GM12872 (cell line): Measurements from ENCODE around the gene STK32C.

Source experiments
- TF ChIP-seq, protein P1 (sequence below): IDR thresholded peaks from 3 replicates; pipeline ENCODE4 v1.5.1; 2011; ENCODE audit warnings: low read depth, mild to moderate bottlenecking, low read length, moderate library complexity; ENCODE audit not compliant: insufficient read depth

Gene STK32C

DNA sequence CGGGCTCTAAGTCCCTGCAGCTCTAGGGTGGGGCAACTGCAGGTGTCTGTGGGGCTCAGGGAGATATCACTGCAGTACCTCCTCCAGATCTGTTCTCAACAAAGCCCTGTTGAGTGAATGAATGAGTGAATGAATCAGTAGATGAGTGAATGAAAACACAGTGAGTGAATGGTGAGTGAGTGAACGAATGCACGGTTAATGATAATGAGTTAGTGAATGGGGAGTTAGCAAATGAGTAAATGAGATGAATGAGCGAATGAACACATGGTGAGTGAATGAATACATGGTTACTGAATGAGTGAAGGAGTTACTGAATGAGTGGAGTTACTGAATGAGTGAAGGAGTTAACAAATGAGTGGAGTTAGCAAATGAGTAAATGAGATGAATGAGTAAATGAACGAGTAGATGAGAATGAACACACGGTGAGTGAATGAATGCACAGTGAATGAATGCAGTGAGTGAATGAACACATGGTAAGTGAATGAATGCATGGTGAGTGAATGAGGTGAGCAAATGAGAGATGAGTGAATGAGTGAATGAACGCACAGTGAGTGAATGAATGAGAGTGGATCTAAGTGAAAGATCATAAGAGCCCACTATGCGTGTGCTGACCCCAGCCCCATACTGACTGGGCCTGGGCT is 34.3 kb downstream of the STK32C start:
- TF ChIP-seq, protein P1, sequence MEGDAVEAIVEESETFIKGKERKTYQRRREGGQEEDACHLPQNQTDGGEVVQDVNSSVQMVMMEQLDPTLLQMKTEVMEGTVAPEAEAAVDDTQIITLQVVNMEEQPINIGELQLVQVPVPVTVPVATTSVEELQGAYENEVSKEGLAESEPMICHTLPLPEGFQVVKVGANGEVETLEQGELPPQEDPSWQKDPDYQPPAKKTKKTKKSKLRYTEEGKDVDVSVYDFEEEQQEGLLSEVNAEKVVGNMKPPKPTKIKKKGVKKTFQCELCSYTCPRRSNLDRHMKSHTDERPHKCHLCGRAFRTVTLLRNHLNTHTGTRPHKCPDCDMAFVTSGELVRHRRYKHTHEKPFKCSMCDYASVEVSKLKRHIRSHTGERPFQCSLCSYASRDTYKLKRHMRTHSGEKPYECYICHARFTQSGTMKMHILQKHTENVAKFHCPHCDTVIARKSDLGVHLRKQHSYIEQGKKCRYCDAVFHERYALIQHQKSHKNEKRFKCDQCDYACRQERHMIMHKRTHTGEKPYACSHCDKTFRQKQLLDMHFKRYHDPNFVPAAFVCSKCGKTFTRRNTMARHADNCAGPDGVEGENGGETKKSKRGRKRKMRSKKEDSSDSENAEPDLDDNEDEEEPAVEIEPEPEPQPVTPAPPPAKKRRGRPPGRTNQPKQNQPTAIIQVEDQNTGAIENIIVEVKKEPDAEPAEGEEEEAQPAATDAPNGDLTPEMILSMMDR: no peak

DNA sequence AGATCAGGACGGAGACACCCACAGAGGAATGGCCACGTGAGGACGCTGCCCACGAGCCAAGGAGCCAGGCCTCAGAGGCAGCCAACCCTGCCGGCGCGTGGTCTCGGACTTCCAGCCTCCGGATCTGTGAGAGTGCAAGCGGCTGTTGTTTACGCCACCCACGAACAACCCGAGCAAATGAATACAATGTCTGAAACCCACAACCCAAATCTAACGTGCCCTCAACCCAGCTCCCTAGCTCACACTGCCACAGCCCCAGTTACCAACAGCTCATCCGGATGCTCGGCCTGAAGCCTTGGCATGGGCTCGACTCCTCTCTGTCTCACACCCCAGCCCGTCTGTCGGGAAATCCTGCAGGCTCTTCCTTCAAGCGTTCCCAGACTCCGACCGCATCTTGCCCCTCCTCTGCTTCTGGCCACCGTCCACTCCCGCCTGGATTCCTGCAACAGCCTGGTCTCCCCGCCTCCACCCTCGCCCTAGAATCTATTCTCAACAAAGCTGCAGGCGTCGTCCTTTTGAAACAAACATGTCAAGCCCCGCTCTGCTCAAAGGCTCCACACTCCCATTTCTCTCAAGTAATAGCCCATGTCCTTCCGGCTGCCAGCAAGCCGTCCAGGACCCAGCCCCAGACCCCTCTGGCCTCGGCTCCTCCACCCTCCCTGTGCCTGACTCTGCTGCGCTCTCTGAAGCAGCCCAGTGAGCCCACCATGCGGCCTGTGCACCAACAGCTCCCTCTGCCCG is 35.3 kb downstream of the STK32C start:
- TF ChIP-seq, protein P1: no peak

DNA sequence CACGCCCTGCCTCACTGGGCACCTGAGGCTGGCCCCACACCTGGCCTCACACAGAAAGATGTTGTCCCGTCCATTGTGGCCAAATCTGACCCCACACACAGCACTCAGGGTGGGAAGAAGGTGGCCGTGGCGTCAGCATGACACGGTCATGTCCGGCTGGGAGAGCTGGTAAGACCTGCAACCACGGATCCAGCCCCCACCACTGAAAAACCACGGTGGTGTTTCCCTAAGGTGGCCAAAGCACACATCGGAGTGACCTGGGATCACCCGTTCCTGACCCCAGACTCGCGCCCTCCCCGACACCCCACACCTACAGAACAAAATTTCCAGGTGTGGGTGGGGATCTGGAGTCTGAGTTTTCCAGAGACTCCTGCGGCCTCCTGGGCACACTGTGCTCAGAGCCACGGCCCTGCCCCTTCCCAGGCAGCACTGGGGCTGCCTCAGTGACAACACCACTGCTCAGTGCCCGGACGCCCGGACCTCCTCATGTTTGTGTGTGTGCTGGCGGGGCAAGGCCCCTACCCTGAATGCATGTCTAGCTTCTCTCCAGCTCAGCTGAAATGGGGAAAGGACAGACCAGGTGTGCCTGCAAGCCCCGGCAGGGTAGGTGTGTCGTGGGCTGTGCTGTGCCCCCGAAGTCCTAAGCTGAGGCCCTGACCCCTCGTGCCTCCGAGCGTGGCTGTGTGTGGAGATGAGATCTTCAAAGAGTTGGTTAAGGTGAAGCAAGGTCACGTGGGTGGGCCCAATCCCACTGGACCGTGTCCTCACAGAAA is 36.1 kb downstream of the STK32C start:
- TF ChIP-seq, protein P1: no peak

DNA sequence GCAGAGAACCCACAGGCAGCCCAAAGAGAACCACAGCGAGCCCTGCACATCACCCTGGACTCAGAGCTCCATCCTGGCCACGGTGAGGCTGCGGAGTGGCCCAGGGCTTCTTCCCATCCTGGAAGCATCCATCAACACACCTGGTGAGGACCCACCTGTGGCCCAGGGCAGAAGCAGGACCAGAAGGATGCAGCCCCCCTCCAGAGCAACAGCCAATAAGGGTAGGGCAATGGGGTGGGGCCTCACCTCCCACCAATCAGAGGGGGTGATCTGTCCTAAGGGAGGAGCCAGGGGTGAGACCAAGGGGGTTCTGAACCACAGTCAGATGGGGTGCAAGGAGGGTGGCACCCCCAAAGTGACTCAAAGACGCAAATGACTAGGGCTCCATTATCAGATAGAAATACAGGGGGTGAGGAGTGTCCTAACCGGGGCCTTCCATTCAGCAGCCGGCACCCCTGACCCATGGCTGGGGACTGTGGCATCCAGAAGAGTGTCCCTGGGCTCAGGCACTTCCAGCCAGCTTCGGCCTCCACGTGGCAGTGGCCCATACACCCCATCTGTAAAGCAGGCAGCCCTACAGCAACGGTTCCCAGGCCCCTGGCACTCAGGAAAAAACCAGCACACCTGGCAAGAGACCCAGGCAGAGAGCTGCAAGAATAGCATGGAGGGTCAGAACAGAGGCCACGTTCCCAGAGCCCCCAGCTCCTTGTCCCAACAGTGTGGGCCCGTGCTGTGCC is 36.9 kb downstream of the STK32C start:
- TF ChIP-seq, protein P1: no peak

DNA sequence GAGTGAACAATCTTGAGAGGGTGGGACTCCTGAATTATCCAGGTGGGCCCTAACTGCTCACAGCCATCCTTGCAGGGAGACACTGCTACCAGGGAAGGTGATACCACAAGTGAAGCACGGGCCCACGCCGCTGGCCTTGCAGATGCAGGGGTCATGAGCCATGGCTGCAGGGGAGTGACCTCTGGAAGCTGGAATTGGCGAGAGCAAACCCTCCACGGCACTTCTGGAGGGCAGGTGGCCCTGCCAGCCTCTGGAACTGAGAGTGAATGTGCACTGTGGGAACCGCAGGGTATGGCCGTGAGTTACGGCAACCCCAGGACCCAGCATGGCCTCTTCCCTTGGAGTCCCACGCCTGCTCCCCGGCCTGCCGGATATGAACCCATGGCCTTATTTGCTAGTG is 37.5 kb downstream of the STK32C start:
- TF ChIP-seq, protein P1: no peak

DNA sequence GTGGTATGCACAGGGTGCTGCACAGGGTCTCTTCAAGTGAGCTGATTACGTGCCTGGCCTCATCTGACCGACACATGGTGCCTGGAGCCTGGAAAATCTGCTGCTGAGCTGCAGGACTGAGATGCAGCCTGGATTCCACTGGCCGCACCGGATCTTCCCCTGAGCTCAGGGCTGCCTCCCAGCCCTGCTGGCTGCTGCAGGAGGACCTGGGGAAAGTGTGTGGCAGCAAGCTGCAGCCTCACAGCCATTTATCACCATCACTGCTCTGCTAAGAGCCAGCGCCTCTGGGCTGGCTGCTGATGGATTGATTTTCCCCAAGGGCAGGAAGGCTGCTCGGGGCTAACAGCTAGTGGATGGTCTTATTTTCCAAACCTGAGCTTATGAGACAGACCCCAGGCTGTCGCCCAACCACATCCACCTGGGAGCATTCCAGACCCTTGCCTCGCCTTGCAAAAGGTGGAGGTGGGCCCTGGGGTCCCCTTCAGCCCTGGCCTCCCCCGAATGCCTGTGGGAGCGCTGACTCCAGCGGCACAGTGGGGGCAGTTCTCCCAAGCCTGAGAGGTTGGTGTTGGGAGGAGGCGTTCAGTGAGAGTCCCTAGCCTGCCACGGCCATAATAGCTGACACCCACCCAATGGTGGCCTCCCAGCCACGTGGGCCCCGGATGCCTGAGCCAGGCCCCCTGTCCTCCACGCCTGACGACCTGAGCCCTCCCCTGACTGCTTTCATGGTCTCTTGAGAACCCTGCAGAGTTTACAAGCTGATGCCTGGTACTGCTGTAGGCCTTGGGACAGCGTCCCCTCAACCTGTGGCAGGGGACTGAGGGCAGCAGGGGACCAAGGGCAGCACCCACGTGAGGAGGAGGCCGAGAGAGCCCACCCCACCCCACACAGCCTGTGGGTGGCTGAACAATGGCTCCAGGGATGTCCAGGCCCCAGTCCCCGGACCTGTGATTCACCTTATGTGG is 38.2 kb downstream of the STK32C start:
- TF ChIP-seq, protein P1: no peak
